Large intestine (tissue), 3 donors: ENCODE results near the gene FRAS1. TPM values are rescaled to one million over a fixed set of nuclear protein-coding genes. Genes with fewer than 3 reads are reported as not detected.
"Not testable (repeated sequence)": the region's sequence is repeated elsewhere in the genome, so short reads cannot be mapped to it uniquely, and the experiment has no call there.

Experiments used
- DNase-seq, 2 donors: peaks; one replicate each; pipeline versions ENCODE4 v3.0.0 to v3.0.0-alpha.2; 2013
- H3K27ac ChIP-seq: one replicate; pipeline ENCODE4 v1.5.1; 2013; ENCODE audit warnings: low read length
- H3K27me3 ChIP-seq: 2 replicates; pipeline ENCODE4 v1.6.1; 2013; ENCODE audit warnings: low read length; ENCODE audit not compliant: control insufficient read depth, insufficient read depth
- H3K36me3 ChIP-seq: 2 replicates; pipeline ENCODE4 v1.6.1; 2013; ENCODE audit warnings: low read length; ENCODE audit not compliant: control insufficient read depth, insufficient read depth
- H3K4me1 ChIP-seq: one replicate; pipeline ENCODE4 v1.6.1; 2013; ENCODE audit warnings: low read length; ENCODE audit not compliant: control insufficient read depth, insufficient read depth
- H3K4me3 ChIP-seq: one replicate; pipeline ENCODE4 v1.5.1; 2013; ENCODE audit warnings: low read length
- H3K9me3 ChIP-seq: one replicate; pipeline ENCODE4 v1.6.1; 2013; ENCODE audit warnings: mild to moderate bottlenecking, low read depth, low read length, moderate library complexity; ENCODE audit not compliant: control insufficient read depth
- WGBS: methylation state at CpG from one replicate; pipeline ENCODE4 v1.1.5; 2013; ENCODE audit warnings: low lambda C conversion rate; ENCODE audit not compliant: insufficient coverage; 5-methylcytosine and 5-hydroxymethylcytosine counted together
- polyA plus RNA-seq: library from polyadenylated mRNA; unstranded; fragments of 120-200 nt; gene quantifications from one replicate; pipeline ENCODE4 v1.2.1, GENCODE V29; 2013

Gene FRAS1
- polyA plus RNA-seq, 1 donor: 12.9 TPM

DNA sequence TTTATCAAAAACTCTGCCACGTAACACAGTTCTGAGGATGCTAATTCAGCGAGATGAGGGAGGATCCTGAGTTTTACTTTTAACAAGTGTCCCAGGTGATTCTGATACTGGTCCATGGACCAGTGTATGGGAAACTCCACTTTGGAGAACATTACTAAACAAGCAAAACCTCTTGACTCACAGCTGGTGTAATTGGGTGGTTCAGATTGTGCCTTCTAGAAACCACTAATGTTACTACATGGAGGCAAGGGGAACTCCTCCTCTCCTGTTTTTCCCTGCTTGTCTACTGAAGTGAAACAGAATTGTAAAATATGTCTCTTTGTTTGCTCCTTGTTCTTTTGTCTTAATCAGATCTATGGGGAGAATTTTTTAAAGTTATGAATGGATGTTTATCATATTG is 62.6 kb downstream of the FRAS1 start:
- no peaks in the 10 kb centered on the region for H3K27me3 ChIP-seq
- H3K4me3 ChIP-seq: no peak overlapping the region
- no peaks in the 10 kb centered on the region for H3K36me3 ChIP-seq
- DNase-seq: no peak
- no peaks in the 10 kb centered on the region for H3K4me1 ChIP-seq
- H3K9me3 ChIP-seq: no peaks in the 10 kb centered on the region
- no CpG with 5 or more reads among the region's 2 CpGs for WGBS
- no peak overlapping the region for H3K27ac ChIP-seq

DNA sequence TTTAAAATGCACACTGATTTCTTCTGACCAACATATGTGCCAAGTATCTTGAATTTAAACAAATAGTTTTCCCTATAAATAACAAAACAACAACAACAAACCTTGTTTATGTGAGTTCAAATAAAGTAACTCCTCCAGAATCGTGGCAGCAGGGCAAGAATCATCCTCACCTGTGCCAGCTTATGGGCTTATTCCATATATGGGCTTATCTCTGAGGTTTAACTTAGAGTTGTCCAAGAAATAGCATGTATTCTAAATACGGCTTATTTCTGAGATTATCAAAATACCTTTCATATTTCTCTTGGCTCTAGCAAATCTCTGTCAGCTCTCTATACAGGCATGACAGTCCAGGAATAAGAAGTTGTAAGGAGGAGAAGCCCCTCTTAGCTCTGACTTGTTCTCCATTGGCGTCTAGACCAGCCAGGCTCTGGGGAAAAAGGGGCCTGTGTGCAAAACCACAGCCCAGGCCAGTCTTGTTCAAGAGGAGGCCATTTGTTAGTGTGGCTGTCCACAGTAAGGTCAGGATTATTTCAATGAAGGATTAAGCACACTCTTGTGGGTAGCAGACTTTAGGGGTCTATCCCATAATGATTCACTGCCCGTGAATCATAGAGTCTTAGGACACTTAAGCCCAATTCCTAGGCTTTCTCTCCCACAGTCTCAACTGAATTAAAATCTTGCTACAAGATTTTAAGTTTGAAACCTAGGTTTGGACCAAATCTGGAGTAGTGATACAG is 63.2 kb downstream of the FRAS1 start:
- Histone ChIP-seq H3K27ac (no peak overlapping the region), H3K27me3 (no peaks in the 10 kb centered on the region), H3K4me3 (no peak overlapping the region), H3K36me3 (no peaks in the 10 kb centered on the region), H3K9me3 (no peaks in the 10 kb centered on the region), H3K4me1 (no peaks in the 10 kb centered on the region)
- 60% methylated on average over 1 of the region's 4 CpGs for WGBS
- DNase-seq: no peak

DNA sequence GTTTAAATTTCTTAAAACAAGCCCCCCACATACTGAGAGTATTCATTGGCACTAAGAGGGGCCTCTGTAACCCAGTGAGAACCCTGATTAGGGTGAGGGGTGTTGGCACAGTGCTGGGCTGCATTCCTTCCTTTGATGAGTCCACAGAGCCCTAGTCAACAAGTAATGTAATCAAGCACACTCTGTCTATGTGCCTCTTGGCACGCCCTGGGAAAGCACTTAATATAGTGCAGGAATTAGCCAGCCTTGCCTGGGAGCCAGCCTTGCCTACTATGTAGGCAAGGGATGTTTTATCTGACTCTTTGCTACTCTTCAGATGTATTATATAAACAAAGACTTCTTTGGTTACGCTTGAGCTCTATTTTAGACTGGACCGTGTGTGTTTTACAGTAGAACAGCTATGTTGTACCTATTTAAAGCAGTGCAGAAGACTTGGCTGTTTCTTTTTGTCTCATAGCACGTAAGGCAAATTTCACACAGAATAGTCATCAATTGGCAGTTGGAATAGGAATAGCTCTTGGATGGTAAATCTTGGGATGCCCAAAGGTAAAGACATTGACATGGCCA is 64.3 kb downstream of the FRAS1 start:
- H3K27me3 ChIP-seq: no peaks in the 10 kb centered on the region
- H3K4me1 ChIP-seq: peaks cover 2% of the 10 kb centered on the region
- H3K9me3 ChIP-seq: no peaks in the 10 kb centered on the region
- WGBS: no CpG with 5 or more reads among the region's 4 CpGs
- H3K27ac ChIP-seq: no peak overlapping the region
- no peak overlapping the region for H3K4me3 ChIP-seq
- no peaks in the 10 kb centered on the region for H3K36me3 ChIP-seq
- peak in 1 of 2 donors; percentile 19 for DNase-seq

DNA sequence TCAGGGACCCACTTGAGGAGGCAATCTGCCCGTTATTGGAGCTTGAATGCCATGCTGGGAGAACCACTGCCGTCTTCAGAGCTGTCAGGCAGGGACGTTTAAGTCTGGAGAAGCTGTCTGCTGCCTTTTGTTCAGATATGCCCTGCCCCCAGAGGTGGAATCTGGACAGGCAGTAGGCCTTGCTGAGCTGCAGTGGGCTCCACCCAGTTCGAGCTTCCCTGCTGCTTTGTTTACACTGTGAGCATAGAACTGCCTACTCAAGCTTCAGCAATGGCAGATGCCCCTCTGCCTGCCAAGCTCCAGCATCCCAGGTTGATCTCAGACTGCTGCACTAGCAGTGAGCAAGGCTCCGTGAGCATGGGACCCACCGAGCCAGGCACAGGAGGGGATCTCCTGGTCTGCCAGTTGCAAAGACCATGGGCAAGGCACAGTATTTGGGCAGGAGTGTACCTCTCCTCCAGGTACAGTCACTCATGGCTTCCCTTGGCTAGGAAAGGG is 68.8 kb downstream of the FRAS1 start:
- peak in 1 of 2 donors; percentile 23 for DNase-seq
- H3K27me3 ChIP-seq, H3K4me1 ChIP-seq, H3K9me3 ChIP-seq, H3K4me3 ChIP-seq, H3K27ac ChIP-seq, H3K36me3 ChIP-seq: not testable (repeated sequence)
- WGBS: no CpG with 5 or more reads among the region's 6 CpGs

DNA sequence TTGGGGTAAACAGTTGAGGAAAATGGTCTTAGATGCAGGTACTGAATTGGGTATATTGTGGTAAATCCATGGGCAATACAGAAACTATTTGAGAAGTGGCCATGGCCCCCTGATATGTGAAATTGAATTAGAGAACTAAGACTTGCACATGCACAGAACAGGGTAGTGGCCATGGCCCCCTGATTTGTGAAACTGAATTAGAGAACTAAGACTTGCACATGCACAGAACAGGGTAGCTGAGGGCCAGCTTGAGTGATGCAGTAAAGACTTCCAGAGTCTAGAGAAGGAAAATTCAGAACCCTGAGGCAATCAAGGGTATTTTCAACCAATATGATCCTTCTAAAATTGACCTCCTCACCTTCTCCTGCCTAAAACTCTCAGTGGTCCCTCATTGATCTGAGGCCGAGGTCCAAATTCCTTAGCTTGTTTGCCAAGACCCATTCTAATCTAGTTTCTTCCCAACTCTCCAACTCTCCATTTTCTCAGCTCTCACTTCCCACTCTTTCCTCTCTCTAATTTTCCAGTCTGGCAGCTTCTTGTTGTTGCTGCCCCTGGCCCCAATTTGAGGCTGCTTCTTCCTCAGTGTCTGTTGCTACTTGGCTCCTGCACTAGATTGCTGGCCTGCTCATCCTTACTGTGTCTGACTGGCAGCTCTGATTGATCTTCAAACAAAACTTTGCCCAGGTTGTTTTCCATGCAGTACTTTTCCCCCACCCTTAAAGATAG is 72.4 kb downstream of the FRAS1 start:
- Histone ChIP-seq H3K27ac (no peak overlapping the region), H3K9me3 (no peaks in the 10 kb centered on the region), H3K36me3 (no peaks in the 10 kb centered on the region), H3K4me1 (peaks cover 8% of the 10 kb centered on the region), H3K27me3 (no peaks in the 10 kb centered on the region), H3K4me3 (no peak overlapping the region)
- DNase-seq: peak in 1 of 2 donors; percentile 12
- no CpG with 5 or more reads among the region's 1 CpG for WGBS

DNA sequence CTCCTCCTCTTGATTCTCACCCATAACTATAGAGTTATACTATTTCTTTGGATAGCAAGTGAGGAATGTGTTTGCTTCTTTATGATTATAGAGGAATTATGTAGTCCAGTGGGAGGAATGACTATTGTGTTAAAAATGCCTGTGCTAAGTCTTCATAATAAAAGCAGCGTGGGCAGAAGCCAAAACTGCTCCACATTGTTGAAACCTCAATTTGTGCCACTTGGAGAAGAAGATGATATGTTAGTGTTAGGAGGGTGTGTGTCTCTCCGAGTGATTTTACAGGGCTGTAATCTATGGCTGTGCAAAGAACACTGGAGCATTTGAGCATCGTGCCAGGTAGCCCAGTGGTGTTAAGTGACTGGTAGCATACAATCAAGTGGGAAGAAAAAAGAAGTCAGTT is 74.3 kb downstream of the FRAS1 start:
- Histone ChIP-seq H3K9me3 (no peaks in the 10 kb centered on the region), H3K4me1 (peaks cover 16% of the 10 kb centered on the region), H3K27ac (no peak overlapping the region), H3K4me3 (no peak overlapping the region), H3K36me3 (no peaks in the 10 kb centered on the region), H3K27me3 (no peaks in the 10 kb centered on the region)
- no CpG with 5 or more reads among the region's 3 CpGs for WGBS
- DNase-seq: no peak

DNA sequence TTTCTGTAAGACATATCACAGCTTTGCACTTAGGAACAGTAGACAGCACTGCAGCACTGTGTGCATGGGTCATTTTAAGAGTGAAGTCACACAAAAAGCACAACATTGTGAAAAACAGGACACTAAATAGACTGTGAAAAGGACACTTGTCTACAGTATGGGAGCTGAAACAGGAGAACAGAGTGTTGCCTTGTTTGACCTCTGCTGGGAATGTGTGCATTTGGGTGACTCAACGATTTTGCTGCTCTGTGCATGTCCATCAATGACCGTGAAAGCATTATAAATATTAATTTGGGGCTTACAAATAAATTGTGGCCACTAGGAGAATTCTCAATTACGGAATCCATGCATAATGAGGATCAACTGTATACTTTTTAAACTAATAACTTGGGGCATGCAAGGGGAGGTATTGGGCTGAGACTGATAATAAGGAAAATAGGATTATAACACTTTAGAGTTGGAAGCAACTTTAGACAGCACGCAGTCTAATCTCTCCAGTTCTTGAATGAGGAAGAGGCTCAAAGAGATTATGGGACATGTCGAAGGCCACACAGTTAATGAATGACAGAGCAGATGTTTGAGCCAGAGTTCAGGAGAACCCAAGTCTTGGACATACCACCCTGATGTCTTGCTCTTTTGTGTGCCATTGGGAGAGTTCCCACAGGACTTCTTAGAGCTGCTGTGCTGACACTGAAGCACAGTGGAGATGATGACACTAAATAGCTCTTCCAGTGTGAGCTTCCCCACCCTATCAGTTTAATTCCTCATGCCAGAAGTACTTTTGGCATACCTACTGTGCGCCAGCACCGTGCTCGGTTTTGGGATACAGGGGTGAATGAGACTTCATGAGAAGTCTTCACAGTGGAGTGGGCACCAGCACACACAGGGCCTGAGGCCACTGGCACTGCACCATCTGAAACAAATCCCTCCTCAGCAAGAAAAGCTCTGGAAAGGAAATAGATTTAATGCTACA is 79.3 kb downstream of the FRAS1 start:
- Histone ChIP-seq H3K27me3 (no peaks in the 10 kb centered on the region), H3K36me3 (no peaks in the 10 kb centered on the region), H3K4me3 (no peak overlapping the region), H3K4me1 (peaks cover 41% of the 10 kb centered on the region), H3K9me3 (no peaks in the 10 kb centered on the region), H3K27ac (peak overlapping the region; percentile 70)
- 20% methylated on average over 1 of the region's 8 CpGs for WGBS
- DNase-seq: peak; percentile 42 to 73

DNA sequence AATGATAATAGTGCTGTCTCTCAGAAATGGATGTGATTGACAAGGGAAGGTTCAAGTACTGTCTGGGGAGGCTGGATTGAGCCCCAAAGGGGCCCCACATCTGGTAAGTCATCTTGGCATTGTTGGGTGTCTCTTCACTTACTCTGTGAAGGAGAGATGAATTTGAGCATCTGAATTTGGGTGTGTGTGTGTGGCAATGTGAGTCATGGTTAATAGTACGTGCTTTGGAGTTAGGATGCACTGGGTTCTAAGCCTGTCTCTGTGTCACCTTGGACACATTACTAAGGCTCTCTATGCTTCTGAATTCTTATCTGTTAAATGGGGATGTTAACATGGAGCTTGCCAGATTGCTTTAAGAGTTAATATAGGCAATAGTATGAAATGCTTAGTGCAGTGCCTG is 80.4 kb downstream of the FRAS1 start:
- Histone ChIP-seq H3K9me3 (no peaks in the 10 kb centered on the region), H3K27me3 (no peaks in the 10 kb centered on the region), H3K4me1 (peaks cover 41% of the 10 kb centered on the region), H3K27ac (no peak overlapping the region), H3K4me3 (no peak overlapping the region), H3K36me3 (no peaks in the 10 kb centered on the region)
- no CpG with 5 or more reads among the region's 1 CpG for whole genome bisulfite sequencing
- DNase-seq: no peak

DNA sequence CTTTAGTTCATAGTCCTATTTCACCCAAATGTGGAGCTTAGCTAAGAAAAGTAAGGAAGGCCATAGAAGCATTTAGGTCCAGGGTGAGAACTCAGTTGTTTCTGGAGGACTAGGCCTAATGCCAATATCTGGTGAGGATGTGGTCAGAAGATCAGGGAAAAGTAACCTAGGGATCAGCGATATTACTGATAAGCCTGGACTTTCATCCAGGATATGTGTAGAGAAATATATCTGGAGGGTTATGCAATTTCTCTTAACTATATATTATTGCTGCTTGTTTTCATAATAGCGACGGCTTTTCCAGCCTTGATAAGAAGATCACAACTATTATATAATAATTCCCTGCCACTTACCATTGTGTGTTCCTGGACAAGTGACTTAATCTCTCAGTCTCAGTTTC is 81.1 kb downstream of the FRAS1 start:
- H3K27ac ChIP-seq: peak overlapping the region; percentile 57
- WGBS: 0% methylated on average over 2 of the region's 3 CpGs

DNA sequence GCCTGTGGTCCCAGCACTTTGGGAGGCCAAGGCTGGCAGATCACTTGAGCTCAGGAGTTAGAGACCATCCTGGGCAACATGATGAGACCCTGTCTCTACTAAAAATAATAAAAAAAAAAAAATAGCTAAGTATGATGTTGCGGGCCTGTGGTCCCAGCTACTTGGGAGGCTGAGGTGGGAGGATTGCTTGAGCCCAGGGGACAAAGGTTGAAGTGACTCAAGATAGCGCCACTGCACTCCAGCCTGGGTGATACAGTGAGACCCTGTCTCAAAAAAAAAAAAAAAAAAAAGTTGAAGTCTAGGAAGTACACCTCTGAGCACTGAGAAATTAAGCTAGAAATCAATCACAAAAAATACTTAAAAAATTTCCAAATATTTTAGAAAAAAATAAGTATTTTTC is 86.5 kb downstream of the FRAS1 start:
- no peak for DNase-seq
- Histone ChIP-seq H3K27ac (no peak overlapping the region), H3K4me1 (peaks cover 15% of the 10 kb centered on the region), H3K36me3 (no peaks in the 10 kb centered on the region), H3K27me3 (no peaks in the 10 kb centered on the region), H3K9me3 (peaks cover 3% of the 10 kb centered on the region), H3K4me3 (no peak overlapping the region)
- 100% methylated on average over 2 of the region's 2 CpGs for WGBS

More for the DNA sequence above, 81.1 kb downstream of the FRAS1 start:
- no peaks in the 10 kb centered on the region for H3K27me3 ChIP-seq
- peak; percentile 48 to 71 for DNase-seq
- no peaks in the 10 kb centered on the region for H3K36me3 ChIP-seq
- H3K9me3 ChIP-seq: no peaks in the 10 kb centered on the region
- H3K4me3 ChIP-seq: no peak overlapping the region
- H3K4me1 ChIP-seq: peaks cover 41% of the 10 kb centered on the region
